K562 (cell line): ENCODE measurements around the gene NECAB2. TPM values are rescaled to one million over a fixed set of nuclear protein-coding genes. Genes with fewer than 3 reads are reported as not detected.

Source experiments
- ARNT ChIP-seq, 2 experiments: fragments of 450-650 bp; IDR thresholded peaks; 2 replicates each; pipeline ENCODE4 v1.6.1; 2016; ENCODE audit warnings: mild to moderate bottlenecking in 1 of 2
- BACH1 ChIP-seq: fragments of 200-800 bp; sonication (Bioruptor generic); IDR thresholded peaks from 2 replicates; pipeline ENCODE4 v1.6.1; 2016; ENCODE audit warnings: missing genetic modification characterization, missing compliant biosample characterization
- CBX8 ChIP-seq: fragments of 200-600 bp; sonication (generic); IDR thresholded peaks from 2 replicates; pipeline ENCODE4 v1.6.1; 2012; ENCODE audit warnings: borderline replicate concordance, mixed run types, low read depth, mild to moderate bottlenecking, moderate library complexity, mixed read lengths, low read length, control low read depth, inconsistent platforms; ENCODE audit not compliant: poor library complexity, severe bottlenecking; ENCODE audit errors: extremely low read depth
- ELF1 ChIP-seq: fragments of 200-800 bp; sonication (Bioruptor generic); IDR thresholded peaks from 2 replicates; pipeline ENCODE4 v1.6.1; 2016; ENCODE audit warnings: missing genetic modification characterization, missing compliant biosample characterization
- FOS ChIP-seq: IDR thresholded peaks from 3 replicates; pipeline ENCODE4 v1.6.1; 2011; ENCODE audit not compliant: insufficient read length; ENCODE audit errors: extremely low read depth
- FOXJ2 ChIP-seq: fragments of 200-800 bp; sonication (Bioruptor generic); IDR thresholded peaks from 2 replicates; pipeline ENCODE4 v1.6.1; 2016; ENCODE audit warnings: missing genetic modification characterization, missing compliant biosample characterization
- HMGN3 ChIP-seq: IDR thresholded peaks from 2 replicates; pipeline ENCODE4 v1.6.1; 2011; ENCODE audit warnings: borderline replicate concordance, low read depth, mild to moderate bottlenecking, mixed read lengths, low read length; ENCODE audit not compliant: insufficient read length; ENCODE audit errors: extremely low read depth
- HNRNPK ChIP-seq: fragments of 200-400 bp; formaldehyde crosslinking; IDR thresholded peaks from one replicate; pipeline ENCODE4 v1.6.1; 2018; ENCODE audit warnings: mild to moderate bottlenecking, low read depth, low read length; ENCODE audit not compliant: poor library complexity, severe bottlenecking
- KLF10 ChIP-seq: fragments of 250-450 bp; sonication (Bioruptor Pico); IDR thresholded peaks from 2 replicates; pipeline ENCODE4 v1.6.1; 2021; ENCODE audit warnings: matching md5 sums
- MAZ ChIP-seq, 2 experiments: fragments of 450-650 bp in 1 of 2; sonication (generic) in 1 of 2; formaldehyde crosslinking; IDR thresholded peaks in 1 of 2; conservative IDR thresholded peaks in 1 of 2; 2 replicates each; pipeline versions ENCODE4 v1.4.0 to v1.5.0; 2020; ENCODE audit warnings: mild to moderate bottlenecking in 1 of 2, missing genetic modification reagents in 1 of 2
- PHB2 ChIP-seq: fragments of 450-650 bp; IDR thresholded peaks from 2 replicates; pipeline ENCODE4 v1.6.1; 2017; ENCODE audit warnings: low read depth
- RBFOX2 ChIP-seq: fragments of 200-400 bp; formaldehyde crosslinking; IDR thresholded peaks from 2 replicates; pipeline ENCODE4 v1.6.1; 2017; ENCODE audit warnings: low read depth, mild to moderate bottlenecking, low read length, moderate library complexity
- SMAD4 ChIP-seq: fragments of 250-450 bp; sonication (Bioruptor Pico); conservative IDR thresholded peaks from 2 replicates; pipeline ENCODE4 v1.8.0; 2021; ENCODE audit warnings: inconsistent platforms, mild to moderate bottlenecking, moderate library complexity
- STAT5A ChIP-seq: IDR thresholded peaks from 2 replicates; pipeline ENCODE4 v1.6.1; 2012; ENCODE audit warnings: low read length, inconsistent platforms, borderline replicate concordance
- THRB ChIP-seq: fragments of 450-650 bp; formaldehyde crosslinking; conservative IDR thresholded peaks from 2 replicates; pipeline ENCODE4 v1.4.0; 2022; ENCODE audit warnings: mild to moderate bottlenecking, missing genetic modification characterization
- TRIM25 ChIP-seq: fragments of 450-650 bp; IDR thresholded peaks from 2 replicates; pipeline ENCODE4 v1.7.0; 2016; ENCODE audit warnings: borderline replicate concordance
- ZNF280B ChIP-seq: fragments of 250-450 bp; sonication (Bioruptor Pico); IDR thresholded peaks from 2 replicates; pipeline ENCODE4 v1.5.1; 2021; ENCODE audit warnings: mild to moderate bottlenecking
- polyA plus RNA-seq, 8 experiments: library from polyadenylated mRNA; depleted of rRNA in 4 of 8; stranded (reverse) in 5 of 8; unstranded in 3 of 8; fragments of >200 nt; fragmentation: Nextera tagmentation in 2 of 8; fragmentation: Illumina TruSeq in 1 of 8; extraction: Ambion mirVana in 2 of 8; extraction: Trizol in 1 of 8; gene quantifications; 2 replicates each; pipeline versions ENCODE4 v1.2.1 to v1.2.3, GENCODE V29; 2011 to 2014; ENCODE audit warnings: inconsistent platforms in 1 of 8, missing spikeins in 1 of 8
- total RNA-seq, 7 experiments: library from RNA; depleted of rRNA in 6 of 7; stranded (reverse); fragments of >200 nt in 6 of 7; fragmentation: Illumina TruSeq in 2 of 7; extraction: Trizol in 2 of 7; gene quantifications; 2 replicates each; pipeline versions ENCODE4 v1.2.1 to v1.2.3, GENCODE V29; 2011 to 2021; ENCODE audit warnings: low replicate concordance in 1 of 7
- TF ChIP-seq, protein P1 (sequence below), 2 experiments: IDR thresholded peaks; 2 replicates each; pipeline ENCODE4 v1.6.1; 2011; ENCODE audit warnings: borderline replicate concordance in 1 of 2, control low read depth in 1 of 2, low read depth in 1 of 2, low read length in 1 of 2, mild to moderate bottlenecking in 1 of 2, mixed read lengths in 1 of 2, moderate library complexity in 1 of 2; ENCODE audit not compliant: insufficient read depth in 1 of 2, insufficient read length in 1 of 2, poor library complexity in 1 of 2, severe bottlenecking in 1 of 2; ENCODE audit errors: extremely low read depth in 1 of 2
- TF ChIP-seq, protein P2 (sequence below): fragments of 200-800 bp; sonication (Bioruptor generic); IDR thresholded peaks from 2 replicates; pipeline ENCODE4 v1.6.1; 2017; ENCODE audit warnings: missing genetic modification characterization, missing compliant biosample characterization

The NECAB2 gene
- total and polyA plus RNA-seq, 9 of the 15 experiments (the other 6 are each of a cell fraction or from before 2014, with no cell fraction given): 0.03 to 0.28 TPM; not detected in 7

DNA sequence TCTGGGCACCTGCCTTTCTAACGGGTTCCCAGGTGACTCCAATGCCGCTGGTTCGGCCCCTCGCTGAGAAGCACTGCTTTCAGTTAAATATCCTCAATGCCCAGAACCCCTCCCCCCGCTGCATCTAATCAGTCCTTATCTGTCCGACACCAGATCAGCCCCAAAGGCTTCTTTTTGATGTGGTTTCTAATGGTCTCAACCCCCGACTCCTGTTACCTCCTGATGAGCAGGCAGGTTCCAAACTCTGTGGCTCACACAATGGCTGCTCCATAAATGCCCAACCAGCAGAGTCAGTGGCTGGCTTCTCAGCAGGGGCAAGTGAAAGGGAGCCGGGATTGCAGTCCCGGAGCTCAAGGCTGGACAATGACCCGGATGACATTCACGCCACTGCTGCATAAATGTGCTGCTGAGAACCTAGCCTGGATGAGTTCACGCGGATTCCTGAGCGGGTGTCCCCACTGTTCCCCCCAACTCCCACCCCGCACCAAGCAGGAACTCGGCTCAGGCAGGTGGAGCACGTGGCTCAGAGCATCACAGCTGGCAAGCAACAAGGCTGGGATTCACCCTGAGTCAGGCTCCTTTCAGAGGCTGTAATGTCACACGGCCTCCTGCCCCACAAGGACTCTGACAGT, 75.6 kb downstream of the NECAB2 start (continued):
- TF ChIP-seq, protein P1, sequence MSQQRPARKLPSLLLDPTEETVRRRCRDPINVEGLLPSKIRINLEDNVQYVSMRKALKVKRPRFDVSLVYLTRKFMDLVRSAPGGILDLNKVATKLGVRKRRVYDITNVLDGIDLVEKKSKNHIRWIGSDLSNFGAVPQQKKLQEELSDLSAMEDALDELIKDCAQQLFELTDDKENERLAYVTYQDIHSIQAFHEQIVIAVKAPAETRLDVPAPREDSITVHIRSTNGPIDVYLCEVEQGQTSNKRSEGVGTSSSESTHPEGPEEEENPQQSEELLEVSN (IDR thresholded peaks at IDR 0.05; ENCODE audit: borderline replicate concordance in 1 of 2, extremely low read depth in 1 of 2, insufficient read depth in 1 of 2, insufficient read length in 1 of 2, low read depth in 1 of 2, low read length in 1 of 2, poor library complexity in 1 of 2, severe bottlenecking in 1 of 2): peak in 1 of 2 experiments; percentile 32
- TF ChIP-seq HNRNPK (no peak), PHB2 (peak; percentile 58; the same call in 1 of the 2 replicates), BACH1 (tag) (no peak), ELF1 (tag) (no peak; the same call in 1 of the 2 replicates), ARNT (IDR thresholded peaks at IDR 0.05) (0 out of 4 replicates have a peak, but pooled peaks of 1 of the 2 experiments have one; percentile 53), THRB (CRISPR knock-in tag) (no peak), HMGN3 (no peak), FOS (no peak), ZNF280B (no peak), STAT5A (peak; percentile 84), RBFOX2 (no peak), CBX8 (no peak), MAZ (CRISPR knock-in tag; conservative IDR thresholded peaks at IDR 0.05 in 1 of 2, IDR thresholded peaks at IDR 0.05 in 1 of 2) (peak; percentile 44 to 57; a peak in 1 of 4 replicates), FOXJ2 (0 out of 2 replicates have a peak, but pooled peaks have one; percentile 45), KLF10 (CRISPR knock-in tag) (no peak), SMAD4 (peak; percentile 89), TRIM25 (no peak)
- TF ChIP-seq, protein P2, sequence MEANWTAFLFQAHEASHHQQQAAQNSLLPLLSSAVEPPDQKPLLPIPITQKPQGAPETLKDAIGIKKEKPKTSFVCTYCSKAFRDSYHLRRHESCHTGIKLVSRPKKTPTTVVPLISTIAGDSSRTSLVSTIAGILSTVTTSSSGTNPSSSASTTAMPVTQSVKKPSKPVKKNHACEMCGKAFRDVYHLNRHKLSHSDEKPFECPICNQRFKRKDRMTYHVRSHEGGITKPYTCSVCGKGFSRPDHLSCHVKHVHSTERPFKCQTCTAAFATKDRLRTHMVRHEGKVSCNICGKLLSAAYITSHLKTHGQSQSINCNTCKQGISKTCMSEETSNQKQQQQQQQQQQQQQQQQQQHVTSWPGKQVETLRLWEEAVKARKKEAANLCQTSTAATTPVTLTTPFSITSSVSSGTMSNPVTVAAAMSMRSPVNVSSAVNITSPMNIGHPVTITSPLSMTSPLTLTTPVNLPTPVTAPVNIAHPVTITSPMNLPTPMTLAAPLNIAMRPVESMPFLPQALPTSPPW: peak; percentile 94
